ENCODE measurements around the gene CCDC88C. TPM values are rescaled to one million over a fixed set of nuclear protein-coding genes. Genes with fewer than 3 reads are reported as not detected.
A peak's percentile ranks its signal among the peaks of the same experiment; 100 is the strongest.

The CCDC88C gene
- total RNA-seq, 2 donors from 2014 or later: 36.3 to 57.4 TPM

DNA sequence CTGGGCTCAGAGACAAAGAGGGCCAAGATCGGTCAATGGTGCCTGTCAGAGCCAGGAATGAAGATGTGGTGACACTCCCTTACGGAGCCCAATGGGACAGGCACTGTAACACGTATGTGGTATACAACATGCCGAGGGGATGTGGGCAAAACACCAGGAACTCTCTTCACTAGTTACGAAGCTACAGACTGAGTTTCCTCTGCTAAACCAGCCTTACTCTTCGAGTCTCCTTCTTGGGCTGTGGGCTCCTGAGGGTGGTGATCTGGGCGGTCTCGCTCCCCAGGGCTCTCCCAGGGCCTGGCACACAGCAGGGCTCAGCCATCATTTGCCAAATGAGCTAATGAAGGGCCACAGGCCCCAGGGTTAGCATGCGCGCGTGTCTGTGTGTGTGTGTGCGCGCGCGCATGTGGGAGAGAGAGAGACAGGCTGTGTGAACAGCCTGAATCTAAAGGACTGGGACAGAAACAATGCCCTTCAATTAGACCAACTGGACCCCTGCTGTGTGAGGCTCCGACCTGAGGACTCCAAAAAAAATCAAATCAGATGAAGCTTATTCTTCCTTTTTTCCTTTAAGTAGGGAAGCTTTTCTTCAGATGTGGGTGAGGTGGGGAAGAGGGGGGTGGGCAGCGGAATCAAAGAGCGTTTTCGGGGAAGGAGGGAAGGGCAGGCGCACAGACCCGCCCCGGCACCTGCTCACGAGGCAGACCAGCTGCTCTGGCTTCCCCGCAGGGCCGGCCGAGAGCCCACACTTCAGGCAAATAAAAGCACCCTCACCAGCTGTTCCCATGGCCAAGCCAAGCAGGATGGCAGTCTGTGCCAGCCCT, 42.5 kb downstream of the CCDC88C start:
- Histone ChIP-seq H3K27me3 (no peaks in the 10 kb centered on the region), H3K27ac (peak overlapping the region in 1 of 4 donors; percentile 32), H3K36me3 (replicated peaks in 1 of 2; ENCODE audit: insufficient read depth in 1 of 2, low read depth in 2 of 2) (no peaks in the 10 kb centered on the region), H3K4me1 (peaks cover 47% of the 10 kb centered on the region), H3K4me3 (no peak overlapping the region), H3K9me3 (no peaks in the 10 kb centered on the region)
- DNase-seq (peak; percentile 59 to 86 (median 80)), ATAC-seq (peak; percentile 71)
- intact Hi-C loops (cut with DNase I): no loop called here
- no peak for TF ChIP-seq POLR2A (IDR thresholded peaks at IDR 0.05)
- TF ChIP-seq, protein P1, sequence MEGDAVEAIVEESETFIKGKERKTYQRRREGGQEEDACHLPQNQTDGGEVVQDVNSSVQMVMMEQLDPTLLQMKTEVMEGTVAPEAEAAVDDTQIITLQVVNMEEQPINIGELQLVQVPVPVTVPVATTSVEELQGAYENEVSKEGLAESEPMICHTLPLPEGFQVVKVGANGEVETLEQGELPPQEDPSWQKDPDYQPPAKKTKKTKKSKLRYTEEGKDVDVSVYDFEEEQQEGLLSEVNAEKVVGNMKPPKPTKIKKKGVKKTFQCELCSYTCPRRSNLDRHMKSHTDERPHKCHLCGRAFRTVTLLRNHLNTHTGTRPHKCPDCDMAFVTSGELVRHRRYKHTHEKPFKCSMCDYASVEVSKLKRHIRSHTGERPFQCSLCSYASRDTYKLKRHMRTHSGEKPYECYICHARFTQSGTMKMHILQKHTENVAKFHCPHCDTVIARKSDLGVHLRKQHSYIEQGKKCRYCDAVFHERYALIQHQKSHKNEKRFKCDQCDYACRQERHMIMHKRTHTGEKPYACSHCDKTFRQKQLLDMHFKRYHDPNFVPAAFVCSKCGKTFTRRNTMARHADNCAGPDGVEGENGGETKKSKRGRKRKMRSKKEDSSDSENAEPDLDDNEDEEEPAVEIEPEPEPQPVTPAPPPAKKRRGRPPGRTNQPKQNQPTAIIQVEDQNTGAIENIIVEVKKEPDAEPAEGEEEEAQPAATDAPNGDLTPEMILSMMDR (IDR thresholded peaks at IDR 0.05): no peak
- WGBS, 2 donors: 63 to 64% methylated on average over 24 to 26 of the region's 26 CpGs

DNA sequence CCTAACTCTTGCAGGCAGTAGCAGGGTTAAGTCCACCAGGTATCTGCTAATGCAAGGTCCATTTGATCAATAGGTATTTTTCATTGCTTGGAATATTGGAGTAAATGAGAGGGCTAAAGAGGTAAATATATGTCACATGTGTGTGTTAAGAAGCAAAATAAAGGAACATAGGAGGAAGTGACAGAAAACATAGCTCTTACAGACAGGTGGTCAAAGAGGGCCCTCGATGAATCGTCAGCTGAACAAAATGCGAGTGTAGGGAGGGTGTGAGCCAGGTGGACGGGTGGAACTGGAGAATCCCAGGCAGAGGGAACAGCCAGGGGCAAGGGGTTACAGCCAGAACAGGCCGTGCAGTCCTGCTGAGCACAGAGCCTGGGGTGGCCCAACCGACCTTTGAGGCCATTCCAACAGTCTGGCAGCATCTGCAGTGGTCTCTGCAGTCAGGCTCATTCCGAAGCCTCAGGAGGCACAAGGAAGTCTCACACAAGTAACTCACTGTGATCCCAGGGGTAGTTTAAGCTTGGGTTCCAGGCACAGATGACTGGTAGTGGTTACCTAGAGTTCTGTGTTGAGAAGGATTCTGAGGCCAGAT, 43.2 kb downstream of the CCDC88C start:
- Histone ChIP-seq H3K27me3 (no peaks in the 10 kb centered on the region), H3K9me3 (no peaks in the 10 kb centered on the region), H3K4me1 (peaks cover 47% of the 10 kb centered on the region), H3K36me3 (replicated peaks in 1 of 2; ENCODE audit: insufficient read depth in 1 of 2, low read depth in 2 of 2) (no peaks in the 10 kb centered on the region), H3K4me3 (no peak overlapping the region), H3K27ac (no peak overlapping the region)
- no peak for DNase-seq
- ATAC-seq: no peak
- intact Hi-C loops (cut with DNase I): no loop called here
- 74 to 79% methylated on average over 7 of the region's 7 CpGs for WGBS, 2 donors
- TF ChIP-seq POLR2A (IDR thresholded peaks at IDR 0.05): no peak
- TF ChIP-seq, protein P1 (IDR thresholded peaks at IDR 0.05): no peak

DNA sequence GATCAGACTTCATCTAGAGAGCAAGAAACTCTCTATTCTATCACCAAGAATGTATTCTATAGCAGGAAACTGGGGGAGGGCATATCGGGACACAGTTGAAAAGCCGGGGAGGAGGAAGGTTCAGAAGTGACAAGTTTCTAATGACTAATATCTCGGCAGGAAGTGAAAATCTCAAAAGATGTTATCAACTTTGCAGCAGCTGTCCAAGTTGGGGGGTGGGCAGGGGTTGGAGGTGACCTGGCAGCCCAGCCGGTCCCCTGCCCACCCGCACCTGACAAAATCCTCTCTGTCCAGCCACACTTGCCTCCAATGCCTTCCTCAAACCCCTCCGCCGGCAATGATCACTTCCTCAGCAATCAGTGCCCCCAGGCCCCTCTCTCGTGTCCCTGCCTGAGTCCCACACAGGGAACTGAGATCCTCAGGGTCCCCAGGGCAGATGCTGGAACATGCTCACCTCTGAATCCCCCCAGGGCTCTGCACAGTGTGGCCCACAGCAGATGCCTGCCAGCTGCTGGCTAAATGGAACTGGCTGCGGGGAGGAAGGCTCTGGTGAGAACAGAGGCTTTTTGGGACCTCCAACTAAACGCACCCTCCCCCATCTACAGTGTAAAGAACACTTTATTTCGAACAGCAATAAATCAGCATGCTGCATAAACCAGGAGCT, 43.9 kb downstream of the CCDC88C start:
- H3K36me3 ChIP-seq (replicated peaks in 1 of 2; ENCODE audit: insufficient read depth in 1 of 2, low read depth in 2 of 2): no peaks in the 10 kb centered on the region
- TF ChIP-seq POLR2A (IDR thresholded peaks at IDR 0.05): no peak
- no peak overlapping the region for H3K4me3 ChIP-seq
- ATAC-seq (no peak), DNase-seq (no peak)
- H3K9me3 ChIP-seq: no peaks in the 10 kb centered on the region
- H3K27ac ChIP-seq: peak overlapping the region in 1 of 4 donors; percentile 39
- H3K4me1 ChIP-seq: peaks cover 44% of the 10 kb centered on the region
- no peaks in the 10 kb centered on the region for H3K27me3 ChIP-seq
- WGBS, 2 donors: 69 to 74% methylated on average over 10 to 11 of the region's 11 CpGs
- intact Hi-C loops (cut with DNase I): no loop called here

DNA sequence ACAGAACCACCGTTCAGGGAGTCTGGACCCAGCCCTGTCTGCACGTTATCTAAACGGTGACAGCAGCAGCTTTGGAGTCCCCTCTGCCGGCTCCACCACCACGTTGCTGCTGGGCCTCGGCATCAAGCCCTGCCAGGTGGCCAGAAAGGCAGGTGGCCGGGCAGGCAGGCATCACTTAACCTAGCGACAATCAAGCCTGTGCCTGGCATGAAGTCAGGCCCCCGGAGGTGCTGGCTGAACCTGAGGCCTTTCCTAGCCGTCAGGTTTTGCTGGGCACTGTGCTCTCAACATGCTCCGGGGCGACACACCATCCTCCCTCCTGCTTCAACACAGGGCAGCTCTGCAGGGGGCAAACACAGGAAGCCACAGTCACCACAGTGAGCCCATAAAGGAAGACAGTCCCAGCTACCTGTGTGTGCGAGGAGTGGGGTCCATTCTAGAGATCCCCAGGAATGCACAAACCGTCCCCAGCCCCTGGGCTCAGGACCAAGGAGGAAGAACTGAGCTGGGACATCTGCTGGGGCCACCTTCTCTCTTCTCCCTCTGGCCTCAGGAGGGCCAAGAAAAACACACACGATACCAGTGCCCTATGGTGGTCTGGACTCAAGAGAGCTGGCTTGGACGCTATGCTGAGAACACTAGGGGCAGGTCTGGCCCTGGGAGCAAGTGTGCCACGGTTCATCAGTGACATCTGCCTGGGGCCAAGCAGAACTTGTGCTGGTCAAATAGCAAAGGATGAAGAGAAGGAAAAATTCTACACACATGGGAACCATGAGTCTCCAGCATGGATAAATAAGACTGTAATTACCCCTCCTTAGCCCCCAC, 44.7 kb downstream of the CCDC88C start:
- Histone ChIP-seq H3K4me1 (peaks cover 44% of the 10 kb centered on the region), H3K27ac (peak overlapping the region in 2 of 4 donors; percentile 39 to 48)
- peak in 3 of 4 donors; percentile 64 to 73 (median 73) for DNase-seq

More for the DNA sequence above, 44.7 kb downstream of the CCDC88C start:
- TF ChIP-seq, protein P1 (IDR thresholded peaks at IDR 0.05): no peak
- TF ChIP-seq POLR2A (IDR thresholded peaks at IDR 0.05): no peak
- 33 to 53% methylated on average over 10 to 17 of the region's 17 CpGs for WGBS, 2 donors
- H3K27me3 ChIP-seq: no peaks in the 10 kb centered on the region
- intact Hi-C loops (cut with DNase I): no loop called here
- peak; percentile 25 for ATAC-seq
- H3K9me3 ChIP-seq: no peaks in the 10 kb centered on the region
- H3K36me3 ChIP-seq (replicated peaks in 1 of 2; ENCODE audit: insufficient read depth in 1 of 2, low read depth in 2 of 2): no peaks in the 10 kb centered on the region
- H3K4me3 ChIP-seq: no peak overlapping the region
